ENCODE measurements around the gene GALNT10. TPM values are rescaled to one million over a fixed set of nuclear protein-coding genes. Genes with fewer than 3 reads are reported as not detected.

The GALNT10 gene
- polyA plus RNA-seq, 1 donor (not counting 4 experiments of a cell fraction or from before 2014, with no cell fraction given) = 17.9 TPM

GRCh38 chr5:154203798-154204578 lies 13.5 kb downstream of the GALNT10 start:
- no peaks in the 10 kb centered on the region for H3K79me2 ChIP-seq (ENCODE audit: control insufficient read depth, insufficient read depth, low read length)

GRCh38 chr5:154205441-154206117 lies 15.0 kb downstream of the GALNT10 start:
- Histone ChIP-seq H3K79me2 (ENCODE audit: control insufficient read depth, insufficient read depth, low read length) (no peaks in the 10 kb centered on the region), H3K27me3 (ENCODE audit: control insufficient read depth, extremely low read depth, insufficient read depth, low read length) (peaks cover 17% of the 10 kb centered on the region), H4K20me1 (ENCODE audit: control insufficient read depth, extremely low read depth, insufficient read depth, low read length) (peaks cover 3% of the 10 kb centered on the region), H3K4me1 (ENCODE audit: control insufficient read depth, extremely low read depth, insufficient read depth, low read length) (no peaks in the 10 kb centered on the region), H3K9ac (ENCODE audit: control insufficient read depth, extremely low read depth, insufficient read depth, low read length) (no peak overlapping the region), H2AFZ (ENCODE audit: control insufficient read depth, low read length) (no peak overlapping the region), H3K4me3 (ENCODE audit: control insufficient read depth in 2 of 3, extremely low read depth in 1 of 3, insufficient read depth in 2 of 3, low read depth in 1 of 3, low read length in 3 of 3) (no peak overlapping the region), H3K36me3 (ENCODE audit: control insufficient read depth in 2 of 2, extremely low read depth in 1 of 2, insufficient read depth in 2 of 2, low read length in 2 of 2) (peaks cover 0 to 4% of the 10 kb centered on the region in 2 experiments), H3K27ac (ENCODE audit: control insufficient read depth, insufficient read depth, low read length) (no peak overlapping the region), H3K9me1 (ENCODE audit: control insufficient read depth, extremely low read depth, insufficient read depth, low read length) (no peaks in the 10 kb centered on the region), H3K4me2 (ENCODE audit: control insufficient read depth, extremely low read depth, insufficient read depth, low read depth, low read length) (no peak overlapping the region), H3K9me3 (ENCODE audit: control insufficient read depth, low read depth, low read length) (no peaks in the 10 kb centered on the region)
- dilution Hi-C loops (cut with MboI; ENCODE audit: extremely low pct_ligation_motif_present, low sequenced_read_pairs) = no loop called here
- TF ChIP-seq EZH2 (IDR thresholded peaks at IDR 0.05; ENCODE audit: low read length) = no peak
- FAIRE-seq = no peak
- DNase-seq (ENCODE audit: low read depth, low spot score) = no peak

More at GRCh38 chr5:154203798-154204578, 13.5 kb downstream of the GALNT10 start:
- no peak for FAIRE-seq
- TF ChIP-seq CTCF (optimal IDR thresholded peaks at IDR 0.05 in 1 of 3, IDR thresholded peaks at IDR 0.05 in 1 of 3, conservative IDR thresholded peaks at IDR 0.05 in 1 of 3; ENCODE audit: extremely low read depth in 1 of 3, insufficient read depth in 2 of 3, low read length in 3 of 3) = no peak
- TF ChIP-seq EZH2 (IDR thresholded peaks at IDR 0.05; ENCODE audit: low read length) = no peak
- peaks cover 22% of the 10 kb centered on the region for H3K27me3 ChIP-seq (ENCODE audit: control insufficient read depth, extremely low read depth, insufficient read depth, low read length)
- no peak overlapping the region for H2AFZ ChIP-seq (ENCODE audit: control insufficient read depth, low read length)
- no peak for DNase-seq (ENCODE audit: low read depth, low spot score)
- peaks cover 0 to 3% of the 10 kb centered on the region in 2 experiments for H3K36me3 ChIP-seq (ENCODE audit: control insufficient read depth in 2 of 2, extremely low read depth in 1 of 2, insufficient read depth in 2 of 2, low read length in 2 of 2)
- no peak overlapping the region for H3K9ac ChIP-seq (ENCODE audit: control insufficient read depth, extremely low read depth, insufficient read depth, low read length)
- no peak overlapping the region for H3K4me3 ChIP-seq (ENCODE audit: control insufficient read depth in 2 of 3, extremely low read depth in 1 of 3, insufficient read depth in 2 of 3, low read depth in 1 of 3, low read length in 3 of 3)
- H3K9me3 ChIP-seq (ENCODE audit: control insufficient read depth, low read depth, low read length) = no peaks in the 10 kb centered on the region
- peaks cover 1% of the 10 kb centered on the region for H3K9me1 ChIP-seq (ENCODE audit: control insufficient read depth, extremely low read depth, insufficient read depth, low read length)
- peaks cover 9% of the 10 kb centered on the region for H4K20me1 ChIP-seq (ENCODE audit: control insufficient read depth, extremely low read depth, insufficient read depth, low read length)
- no peak overlapping the region for H3K27ac ChIP-seq (ENCODE audit: control insufficient read depth, insufficient read depth, low read length)
- dilution Hi-C loops (cut with MboI; ENCODE audit: extremely low pct_ligation_motif_present, low sequenced_read_pairs) = no loop called here
- peaks cover 5% of the 10 kb centered on the region for H3K4me1 ChIP-seq (ENCODE audit: control insufficient read depth, extremely low read depth, insufficient read depth, low read length)
- no peak overlapping the region for H3K4me2 ChIP-seq (ENCODE audit: control insufficient read depth, extremely low read depth, insufficient read depth, low read depth, low read length)

Data from keratinocyte (primary cell).